ENCODE measurements around the gene C17orf75. TPM values are rescaled to one million over a fixed set of nuclear protein-coding genes. Genes with fewer than 3 reads are reported as not detected.
"Not testable (repeated sequence)": the region's sequence is repeated elsewhere in the genome, so short reads cannot be mapped to it uniquely, and the experiment has no call there.

Gene C17orf75
- total RNA-seq, 1 donor from 2014 or later, result 19.0 TPM

DNA sequence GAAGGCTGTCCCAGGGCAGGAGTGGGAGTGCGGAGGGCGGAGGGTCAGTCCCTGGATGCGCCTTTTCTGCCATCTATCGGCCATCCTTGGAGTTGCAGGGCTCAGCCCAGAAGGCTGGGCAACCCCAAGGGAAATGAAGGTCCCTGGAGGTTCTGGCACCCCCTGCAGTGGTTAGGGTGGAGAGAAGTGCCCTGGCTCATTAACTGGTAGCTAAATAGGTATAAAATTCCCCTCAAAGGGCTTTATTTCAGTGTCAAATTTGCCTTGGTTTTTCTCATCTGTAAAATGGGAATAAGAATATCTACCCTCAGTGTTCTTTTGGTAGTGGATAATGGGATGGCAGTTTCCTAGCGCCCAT is 22.4 kb downstream of the C17orf75 start:
- Mint-ChIP-seq H3K9me3 (ENCODE audit: unreplicated experiment) (no peaks in the 10 kb centered on the region), H3K27me3 (ENCODE audit: unreplicated experiment) (peaks cover 5% of the 10 kb centered on the region), H3K4me3 (ENCODE audit: unreplicated experiment) (no peak overlapping the region), H3K27ac (ENCODE audit: unreplicated experiment) (no peak overlapping the region), H3K36me3 (ENCODE audit: low read depth, unreplicated experiment) (no peaks in the 10 kb centered on the region), H3K4me1 (ENCODE audit: unreplicated experiment) (no peaks in the 10 kb centered on the region)
- peak; percentile 85 for DNase-seq (ENCODE audit: low spot score)
- TF ChIP-seq, protein P1, sequence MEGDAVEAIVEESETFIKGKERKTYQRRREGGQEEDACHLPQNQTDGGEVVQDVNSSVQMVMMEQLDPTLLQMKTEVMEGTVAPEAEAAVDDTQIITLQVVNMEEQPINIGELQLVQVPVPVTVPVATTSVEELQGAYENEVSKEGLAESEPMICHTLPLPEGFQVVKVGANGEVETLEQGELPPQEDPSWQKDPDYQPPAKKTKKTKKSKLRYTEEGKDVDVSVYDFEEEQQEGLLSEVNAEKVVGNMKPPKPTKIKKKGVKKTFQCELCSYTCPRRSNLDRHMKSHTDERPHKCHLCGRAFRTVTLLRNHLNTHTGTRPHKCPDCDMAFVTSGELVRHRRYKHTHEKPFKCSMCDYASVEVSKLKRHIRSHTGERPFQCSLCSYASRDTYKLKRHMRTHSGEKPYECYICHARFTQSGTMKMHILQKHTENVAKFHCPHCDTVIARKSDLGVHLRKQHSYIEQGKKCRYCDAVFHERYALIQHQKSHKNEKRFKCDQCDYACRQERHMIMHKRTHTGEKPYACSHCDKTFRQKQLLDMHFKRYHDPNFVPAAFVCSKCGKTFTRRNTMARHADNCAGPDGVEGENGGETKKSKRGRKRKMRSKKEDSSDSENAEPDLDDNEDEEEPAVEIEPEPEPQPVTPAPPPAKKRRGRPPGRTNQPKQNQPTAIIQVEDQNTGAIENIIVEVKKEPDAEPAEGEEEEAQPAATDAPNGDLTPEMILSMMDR (IDR thresholded peaks at IDR 0.05; ENCODE audit: unreplicated experiment), result peak; percentile 94

DNA sequence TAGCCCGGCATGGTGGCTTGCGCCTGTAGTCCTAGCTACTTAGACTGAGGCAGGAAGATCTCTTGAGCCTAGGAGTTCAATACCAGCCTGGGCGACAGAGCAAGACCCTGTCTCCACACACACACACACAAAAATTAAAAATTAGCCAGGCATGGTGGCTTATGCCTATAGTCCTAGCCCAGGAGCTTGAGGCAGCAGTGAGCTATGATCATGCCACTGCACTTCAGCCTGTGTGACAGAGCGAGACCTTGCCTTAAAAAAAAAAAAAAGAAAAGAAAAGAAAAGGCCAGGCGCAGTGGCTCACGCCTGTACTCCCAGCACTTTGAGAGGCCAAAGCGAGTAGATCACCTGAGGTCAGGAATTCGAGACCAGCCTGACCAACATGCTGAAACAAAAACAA is 23.9 kb downstream of the C17orf75 start:
- H3K27me3 Mint-ChIP-seq (ENCODE audit: unreplicated experiment), result peaks cover 5% of the 10 kb centered on the region
- no peak overlapping the region for H3K4me3 Mint-ChIP-seq (ENCODE audit: unreplicated experiment)
- H3K9me3 Mint-ChIP-seq (ENCODE audit: unreplicated experiment), result no peaks in the 10 kb centered on the region
- TF ChIP-seq, protein P1 (IDR thresholded peaks at IDR 0.05; ENCODE audit: unreplicated experiment), result no peak
- no peak overlapping the region for H3K27ac Mint-ChIP-seq (ENCODE audit: unreplicated experiment)
- H3K4me1 Mint-ChIP-seq (ENCODE audit: unreplicated experiment), result no peaks in the 10 kb centered on the region
- no peak for DNase-seq (ENCODE audit: low spot score)
- H3K36me3 Mint-ChIP-seq (ENCODE audit: low read depth, unreplicated experiment), result no peaks in the 10 kb centered on the region

DNA sequence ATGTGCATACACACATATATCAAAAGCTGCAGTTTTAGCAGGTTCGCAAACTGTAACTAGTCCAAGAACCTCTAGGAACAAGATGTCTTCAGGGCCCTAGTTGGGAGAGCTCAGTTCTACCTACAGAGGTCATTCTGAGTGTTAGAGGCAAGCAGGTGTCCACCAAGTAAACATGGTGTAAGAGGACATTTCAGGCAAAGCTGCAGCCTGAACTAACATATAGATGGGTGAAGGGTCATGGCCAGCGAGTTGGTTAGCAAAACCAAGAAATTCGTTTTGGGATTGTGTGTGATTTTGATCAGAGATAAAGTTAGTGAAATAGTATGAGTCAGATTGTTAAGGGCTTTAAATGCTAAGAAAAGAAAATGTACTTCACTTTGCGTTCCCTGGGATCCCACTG is 24.6 kb downstream of the C17orf75 start:
- Mint-ChIP-seq H3K4me1 (ENCODE audit: unreplicated experiment) (no peaks in the 10 kb centered on the region), H3K27ac (ENCODE audit: unreplicated experiment) (no peak overlapping the region), H3K36me3 (ENCODE audit: low read depth, unreplicated experiment) (no peaks in the 10 kb centered on the region), H3K27me3 (ENCODE audit: unreplicated experiment) (peaks cover 4% of the 10 kb centered on the region), H3K9me3 (ENCODE audit: unreplicated experiment) (no peaks in the 10 kb centered on the region), H3K4me3 (ENCODE audit: unreplicated experiment) (no peak overlapping the region)
- TF ChIP-seq, protein P1 (IDR thresholded peaks at IDR 0.05; ENCODE audit: unreplicated experiment), result no peak
- DNase-seq (ENCODE audit: low spot score), result no peak

DNA sequence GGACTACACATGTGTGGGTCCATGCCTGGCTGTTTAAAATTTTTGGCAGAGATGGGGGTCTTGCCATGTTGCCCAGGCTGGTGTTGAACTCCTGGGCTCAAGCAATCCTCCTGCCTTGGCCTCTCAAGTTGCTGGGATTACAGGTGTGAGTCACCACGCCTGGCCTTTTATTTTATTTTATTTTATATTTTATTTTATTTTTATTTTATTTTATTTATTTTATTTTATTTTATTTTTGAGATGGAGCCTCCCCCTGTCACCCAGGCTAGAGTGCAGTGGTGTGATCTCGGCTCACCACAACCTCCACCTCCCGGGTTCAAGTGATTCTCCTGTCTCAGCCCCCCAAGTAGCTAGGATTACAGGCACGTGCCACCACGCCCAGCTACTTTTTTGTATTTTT is 25.3 kb downstream of the C17orf75 start:
- not testable (repeated sequence) for DNase-seq (ENCODE audit: low spot score); H3K9me3 Mint-ChIP-seq (ENCODE audit: unreplicated experiment); H3K36me3 Mint-ChIP-seq (ENCODE audit: low read depth, unreplicated experiment); H3K27me3 Mint-ChIP-seq (ENCODE audit: unreplicated experiment); H3K27ac Mint-ChIP-seq (ENCODE audit: unreplicated experiment); H3K4me1 Mint-ChIP-seq (ENCODE audit: unreplicated experiment); H3K4me3 Mint-ChIP-seq (ENCODE audit: unreplicated experiment)

DNA sequence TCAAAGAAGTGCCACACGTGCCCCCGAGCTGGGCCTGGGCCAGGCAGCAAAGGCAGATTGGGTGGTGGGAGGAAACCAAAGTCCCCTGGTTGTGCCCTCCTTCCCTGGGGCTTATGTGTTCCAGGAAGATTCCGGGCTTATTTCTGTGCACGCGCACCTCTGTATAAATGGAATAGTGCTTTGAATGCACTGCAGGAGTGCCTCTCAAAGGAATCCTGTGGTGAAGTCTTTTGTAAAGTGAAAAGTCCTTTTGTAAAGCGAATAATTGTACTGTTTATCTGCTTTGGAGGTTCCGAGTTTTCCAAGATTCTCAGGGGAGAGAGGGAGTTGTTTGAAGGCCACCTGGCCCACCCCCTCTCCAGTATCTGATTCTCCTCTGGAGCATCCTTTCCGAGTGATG is 26.8 kb downstream of the C17orf75 start:
- TF ChIP-seq, protein P1 (IDR thresholded peaks at IDR 0.05; ENCODE audit: unreplicated experiment), result no peak
- H3K9me3 Mint-ChIP-seq (ENCODE audit: unreplicated experiment), result no peaks in the 10 kb centered on the region
- no peak for DNase-seq (ENCODE audit: low spot score)
- H3K27ac Mint-ChIP-seq (ENCODE audit: unreplicated experiment), result no peak overlapping the region
- H3K27me3 Mint-ChIP-seq (ENCODE audit: unreplicated experiment), result peaks cover 4% of the 10 kb centered on the region
- H3K36me3 Mint-ChIP-seq (ENCODE audit: low read depth, unreplicated experiment), result no peaks in the 10 kb centered on the region
- H3K4me3 Mint-ChIP-seq (ENCODE audit: unreplicated experiment), result no peak overlapping the region
- H3K4me1 Mint-ChIP-seq (ENCODE audit: unreplicated experiment), result no peaks in the 10 kb centered on the region

DNA sequence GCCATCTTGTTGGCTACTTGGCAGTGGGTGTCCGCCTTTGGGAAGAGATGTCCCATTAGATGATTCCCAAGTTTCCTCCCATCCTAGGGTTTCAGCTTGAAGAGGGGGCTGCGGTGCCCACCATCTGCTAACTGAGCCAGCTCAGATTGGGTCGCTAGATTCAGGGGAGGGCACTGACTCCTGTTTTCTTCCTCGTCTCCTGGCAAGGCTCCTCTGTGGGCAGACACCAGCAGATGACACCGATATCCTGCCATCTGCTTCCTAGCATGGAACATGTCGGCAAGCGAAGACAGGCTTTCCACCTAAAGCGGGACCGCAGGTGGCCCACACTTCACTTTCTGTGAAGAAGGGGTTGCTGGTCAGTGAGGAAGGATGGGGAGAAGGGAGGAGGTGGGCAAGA is 27.3 kb downstream of the C17orf75 start:
- TF ChIP-seq, protein P1 (IDR thresholded peaks at IDR 0.05; ENCODE audit: unreplicated experiment), result no peak
- Mint-ChIP-seq H3K27ac (ENCODE audit: unreplicated experiment) (no peak overlapping the region), H3K36me3 (ENCODE audit: low read depth, unreplicated experiment) (no peaks in the 10 kb centered on the region), H3K4me1 (ENCODE audit: unreplicated experiment) (no peaks in the 10 kb centered on the region), H3K27me3 (ENCODE audit: unreplicated experiment) (peaks cover 4% of the 10 kb centered on the region), H3K4me3 (ENCODE audit: unreplicated experiment) (no peak overlapping the region), H3K9me3 (ENCODE audit: unreplicated experiment) (no peaks in the 10 kb centered on the region)
- DNase-seq (ENCODE audit: low spot score), result no peak

Measured in endothelial cell (in vitro differentiated cells).